Astrocyte of the hippocampus (primary cell): ENCODE data around the gene CD99L2.
A peak's percentile ranks its signal among the peaks of the same experiment; 100 is the strongest.
"Not testable (repeated sequence)": the region's sequence is repeated elsewhere in the genome, so short reads cannot be mapped to it uniquely, and the experiment has no call there.

Source experiments
- DNase-seq: peaks from one replicate; pipeline ENCODE4 v3.0.0; 2011; ENCODE audit warnings: low read depth, low spot score

CD99L2 gene

GRCh38 chrX:150856785-150857184, 41.7 kb downstream of the CD99L2 start:
- DNase-seq: no peak

- DNase-seq: peak; percentile 49
Measured at GRCh38 chrX:150856101-150856500, 42.4 kb downstream of the CD99L2 start.

- DNase-seq: no peak
Measured at GRCh38 chrX:150854856-150855255, 43.6 kb downstream of the CD99L2 start.

- no peak for DNase-seq
Measured at GRCh38 chrX:150849996-150850720, 48.3 kb downstream of the CD99L2 start.

- DNase-seq: no peak
Measured at GRCh38 chrX:150849486-150849885, 49.0 kb downstream of the CD99L2 start.

GRCh38 chrX:150848914-150849365, 49.5 kb downstream of the CD99L2 start:
- DNase-seq: no peak

- DNase-seq: no peak
Measured at GRCh38 chrX:150847088-150847487, 51.4 kb downstream of the CD99L2 start.

GRCh38 chrX:150846130-150846529, 52.3 kb downstream of the CD99L2 start:
- DNase-seq: no peak

- no peak for DNase-seq
Measured at GRCh38 chrX:150845091-150845490, 53.4 kb downstream of the CD99L2 start.

GRCh38 chrX:150844016-150844415, 54.5 kb downstream of the CD99L2 start:
- DNase-seq: peak; percentile 2

- peak; percentile 5 for DNase-seq
Measured at GRCh38 chrX:150842198-150842685, 56.2 kb downstream of the CD99L2 start.

GRCh38 chrX:150841456-150842197, 56.8 kb downstream of the CD99L2 start:
- peak; percentile 56 for DNase-seq

- no peak for DNase-seq
Measured at GRCh38 chrX:150837845-150838244, 60.6 kb downstream of the CD99L2 start.

GRCh38 chrX:150834695-150835094, 63.8 kb downstream of the CD99L2 start:
- no peak for DNase-seq

- no peak for DNase-seq
Measured at GRCh38 chrX:150833454-150834056, 64.9 kb downstream of the CD99L2 start.

GRCh38 chrX:150831863-150832262, 66.6 kb downstream of the CD99L2 start:
- DNase-seq: no peak

GRCh38 chrX:150828785-150829184, 69.7 kb downstream of the CD99L2 start:
- no peak for DNase-seq

- DNase-seq: not testable (repeated sequence)
Measured at GRCh38 chrX:150824352-150824751, 74.1 kb downstream of the CD99L2 start.

GRCh38 chrX:150823826-150824225, 74.6 kb downstream of the CD99L2 start:
- DNase-seq: not testable (repeated sequence)

GRCh38 chrX:150821971-150822370, 76.5 kb downstream of the CD99L2 start:
- no peak for DNase-seq

- DNase-seq: no peak
Measured at GRCh38 chrX:150813922-150814321, 84.5 kb downstream of the CD99L2 start.

- no peak for DNase-seq
Measured at GRCh38 chrX:150806827-150807226, 91.6 kb downstream of the CD99L2 start.
